ENCODE data around the gene C16orf95.

C16orf95 gene

GRCh38 chr16:87297407-87297806 lies 19.8 kb downstream of the C16orf95 start:
- TF ChIP-seq CEBPB (IDR thresholded peaks at IDR 0.05) (no peak), TCF12 (IDR thresholded peaks at IDR 0.05; ENCODE audit: low read depth) (no peak), REST (IDR thresholded peaks at IDR 0.05; ENCODE audit: low read depth) (no peak), NFIC (IDR thresholded peaks at IDR 0.05) (no peak), RAD21 (IDR thresholded peaks at IDR 0.05; ENCODE audit: low read depth) (no peak), EP300 (IDR thresholded peaks at IDR 0.05; ENCODE audit: borderline replicate concordance) (no peak), USF1 (IDR thresholded peaks at IDR 0.05) (no peak), TEAD4 (IDR thresholded peaks at IDR 0.05) (no peak), EGR1 (IDR thresholded peaks at IDR 0.05) (no peak), YY1 (IDR thresholded peaks at IDR 0.05; ENCODE audit: low read depth) (no peak), CREB1 (IDR thresholded peaks at IDR 0.05; ENCODE audit: low read depth) (no peak), TAF1 (IDR thresholded peaks at IDR 0.05; ENCODE audit: low read depth) (no peak), FOXM1 (IDR thresholded peaks at IDR 0.05; ENCODE audit: borderline replicate concordance, low read depth) (no peak), ZBTB7A (IDR thresholded peaks at IDR 0.05; ENCODE audit: low read depth) (no peak)
- TF ChIP-seq, protein P1, sequence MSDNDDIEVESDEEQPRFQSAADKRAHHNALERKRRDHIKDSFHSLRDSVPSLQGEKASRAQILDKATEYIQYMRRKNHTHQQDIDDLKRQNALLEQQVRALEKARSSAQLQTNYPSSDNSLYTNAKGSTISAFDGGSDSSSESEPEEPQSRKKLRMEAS (IDR thresholded peaks at IDR 0.05), result no peak

GRCh38 chr16:87295661-87296531 lies 21.3 kb downstream of the C16orf95 start:
- no peak for TF ChIP-seq TCF12 (IDR thresholded peaks at IDR 0.05; ENCODE audit: low read depth)
- TF ChIP-seq TEAD4 (IDR thresholded peaks at IDR 0.05), result no peak
- no peak for TF ChIP-seq REST (IDR thresholded peaks at IDR 0.05; ENCODE audit: low read depth)
- TF ChIP-seq USF1 (IDR thresholded peaks at IDR 0.05), result no peak
- TF ChIP-seq YY1 (IDR thresholded peaks at IDR 0.05; ENCODE audit: low read depth), result no peak
- TF ChIP-seq NFIC (IDR thresholded peaks at IDR 0.05), result no peak
- no peak for TF ChIP-seq EP300 (IDR thresholded peaks at IDR 0.05; ENCODE audit: borderline replicate concordance)
- TF ChIP-seq ZBTB7A (IDR thresholded peaks at IDR 0.05; ENCODE audit: low read depth), result no peak
- TF ChIP-seq EGR1 (IDR thresholded peaks at IDR 0.05), result no peak
- TF ChIP-seq CEBPB (IDR thresholded peaks at IDR 0.05), result no peak
- TF ChIP-seq FOXM1 (IDR thresholded peaks at IDR 0.05; ENCODE audit: borderline replicate concordance, low read depth), result no peak
- no peak for TF ChIP-seq CREB1 (IDR thresholded peaks at IDR 0.05; ENCODE audit: low read depth)
- TF ChIP-seq, protein P1 (IDR thresholded peaks at IDR 0.05), result no peak
- no peak for TF ChIP-seq RAD21 (IDR thresholded peaks at IDR 0.05; ENCODE audit: low read depth)
- no peak for TF ChIP-seq TAF1 (IDR thresholded peaks at IDR 0.05; ENCODE audit: low read depth)

- TF ChIP-seq EGR1 (IDR thresholded peaks at IDR 0.05) (no peak), TEAD4 (IDR thresholded peaks at IDR 0.05) (no peak), YY1 (IDR thresholded peaks at IDR 0.05; ENCODE audit: low read depth) (no peak), USF1 (IDR thresholded peaks at IDR 0.05) (no peak), CEBPB (IDR thresholded peaks at IDR 0.05) (no peak), CREB1 (IDR thresholded peaks at IDR 0.05; ENCODE audit: low read depth) (no peak), TAF1 (IDR thresholded peaks at IDR 0.05; ENCODE audit: low read depth) (no peak), FOXM1 (IDR thresholded peaks at IDR 0.05; ENCODE audit: borderline replicate concordance, low read depth) (no peak), TCF12 (IDR thresholded peaks at IDR 0.05; ENCODE audit: low read depth) (no peak), NFIC (IDR thresholded peaks at IDR 0.05) (no peak), ZBTB7A (IDR thresholded peaks at IDR 0.05; ENCODE audit: low read depth) (no peak), EP300 (IDR thresholded peaks at IDR 0.05; ENCODE audit: borderline replicate concordance) (no peak), RAD21 (IDR thresholded peaks at IDR 0.05; ENCODE audit: low read depth) (no peak), REST (IDR thresholded peaks at IDR 0.05; ENCODE audit: low read depth) (no peak)
- TF ChIP-seq, protein P1 (IDR thresholded peaks at IDR 0.05), result no peak
These were observed 21.9 kb downstream of the C16orf95 start for GRCh38 chr16:87295259-87295658.

All from Ishikawa (cell line).